NCI-H2107 treated with DMSO at 0.1 percent for 48 hours (cell line): ENCODE data around the gene GPC5.
A peak's percentile ranks its signal among the peaks of the same experiment; 100 is the strongest.

Source experiments
- DNase-seq: peaks from one replicate; lab custom pipeline; 2025; ENCODE audit not compliant: unreplicated experiment; lab: John Stamatoyannopoulos, UW

Gene GPC5

GRCh38 chr13:92592757-92593156 is 1194.3 kb downstream of the GPC5 start:
- no peak for DNase-seq

GRCh38 chr13:92602560-92602959 is 1204.1 kb downstream of the GPC5 start:
- DNase-seq = no peak

GRCh38 chr13:92609376-92609775 is 1211.0 kb downstream of the GPC5 start:
- no peak for DNase-seq

GRCh38 chr13:92612892-92613291 is 1214.5 kb downstream of the GPC5 start:
- DNase-seq = no peak

GRCh38 chr13:92613921-92614320 is 1215.5 kb downstream of the GPC5 start:
- no peak for DNase-seq

GRCh38 chr13:92621985-92622384 is 1223.6 kb downstream of the GPC5 start:
- DNase-seq = no peak

- DNase-seq = no peak
Observed at GRCh38 chr13:92622905-92623304, 1224.5 kb downstream of the GPC5 start.

GRCh38 chr13:92626274-92626673 is 1227.9 kb downstream of the GPC5 start:
- no peak for DNase-seq

- DNase-seq = no peak
Observed at GRCh38 chr13:92640936-92641335, 1242.5 kb downstream of the GPC5 start.

GRCh38 chr13:92649140-92649813 is 1250.9 kb downstream of the GPC5 start:
- DNase-seq = no peak

GRCh38 chr13:92656103-92656502 is 1257.7 kb downstream of the GPC5 start:
- DNase-seq = no peak

GRCh38 chr13:92656648-92657047 is 1258.2 kb downstream of the GPC5 start:
- DNase-seq = no peak

- DNase-seq = peak; percentile 72
Observed at GRCh38 chr13:92657565-92657964, 1259.1 kb downstream of the GPC5 start.

- DNase-seq = no peak
Observed at GRCh38 chr13:92658293-92658692, 1259.9 kb downstream of the GPC5 start.

- no peak for DNase-seq
Observed at GRCh38 chr13:92661406-92661805, 1263.0 kb downstream of the GPC5 start.

- no peak for DNase-seq
Observed at GRCh38 chr13:92668157-92668556, 1269.7 kb downstream of the GPC5 start.

- DNase-seq = no peak
Observed at GRCh38 chr13:92670096-92670495, 1271.7 kb downstream of the GPC5 start.

- no peak for DNase-seq
Observed at GRCh38 chr13:92671821-92672220, 1273.4 kb downstream of the GPC5 start.

- DNase-seq = no peak
Observed at GRCh38 chr13:92676246-92676645, 1277.8 kb downstream of the GPC5 start.

GRCh38 chr13:92677571-92677970 is 1279.2 kb downstream of the GPC5 start:
- no peak for DNase-seq

GRCh38 chr13:92679602-92680001 is 1281.2 kb downstream of the GPC5 start:
- DNase-seq = no peak

- DNase-seq = no peak
Observed at GRCh38 chr13:92681239-92681638, 1282.8 kb downstream of the GPC5 start.

GRCh38 chr13:92682832-92683517 is 1284.6 kb downstream of the GPC5 start:
- no peak for DNase-seq
